Rectal smooth muscle tissue (tissue), 1 donor: ENCODE data around the gene ZFP1.

Experiments used
- H3K27ac ChIP-seq: one replicate; pipeline ENCODE4 v1.7.0; 2013; ENCODE audit warnings: low read depth, low read length, inconsistent platforms
- H3K27me3 ChIP-seq: one replicate; pipeline ENCODE4 v1.7.0; 2013; ENCODE audit warnings: low read length; ENCODE audit not compliant: control insufficient read depth, insufficient read depth
- H3K36me3 ChIP-seq: one replicate; pipeline ENCODE4 v1.7.0; 2013; ENCODE audit warnings: low read length; ENCODE audit not compliant: control insufficient read depth, insufficient read depth
- H3K4me1 ChIP-seq: one replicate; pipeline ENCODE4 v1.7.0; 2013; ENCODE audit warnings: low read length; ENCODE audit not compliant: control insufficient read depth, insufficient read depth
- H3K4me3 ChIP-seq: one replicate; pipeline ENCODE4 v1.7.0; 2013; ENCODE audit warnings: low read length
- H3K9ac ChIP-seq: one replicate; pipeline ENCODE4 v1.7.0; 2013; ENCODE audit warnings: low read length

Gene ZFP1

DNA sequence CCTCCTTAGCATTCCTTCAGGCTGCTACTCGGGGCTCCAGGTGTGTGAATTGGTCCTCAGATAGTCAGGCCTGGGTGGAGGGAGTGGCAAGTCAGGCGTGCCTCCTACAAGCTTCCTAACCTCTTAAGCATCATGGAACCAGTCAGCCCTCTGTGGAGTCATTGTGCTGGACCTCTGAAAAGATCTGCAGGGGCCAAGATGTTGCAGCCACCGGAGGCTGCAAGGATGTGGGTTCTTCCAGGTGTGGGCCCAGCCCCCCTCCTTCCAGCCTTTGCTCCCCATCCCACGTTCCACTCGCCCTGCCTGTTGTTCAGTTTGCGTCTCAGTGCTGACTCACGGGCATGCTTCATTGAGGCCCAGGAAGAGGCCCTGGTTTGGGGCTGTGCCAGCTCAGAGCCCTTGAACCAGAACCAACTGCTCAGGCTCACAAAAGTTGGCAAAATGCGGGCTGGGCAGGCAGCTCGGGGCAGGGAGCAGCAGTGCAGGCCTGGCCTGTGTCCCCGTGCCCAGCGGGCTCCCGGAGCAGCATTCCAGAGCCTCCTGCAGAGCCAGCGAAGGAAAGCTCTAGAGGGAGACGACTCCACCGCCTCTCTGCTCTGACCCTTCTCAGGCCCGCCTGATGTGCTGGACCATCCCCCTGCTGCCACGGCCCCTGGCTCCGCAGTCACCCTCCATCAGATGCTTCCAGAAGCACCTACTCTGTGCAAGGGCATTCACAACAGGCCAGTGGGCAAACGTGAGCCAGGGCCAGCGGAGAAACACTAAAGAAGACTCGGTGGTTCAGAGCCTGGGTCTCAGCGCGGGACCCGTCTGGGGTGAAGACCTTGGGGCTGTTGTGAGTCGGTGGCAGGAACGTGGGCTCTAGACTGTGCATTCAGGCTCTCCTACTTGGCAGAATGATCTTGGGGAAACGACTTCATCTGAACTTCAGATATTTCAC is 39.3 kb upstream of the ZFP1 start:
- Histone ChIP-seq H3K36me3 (no peaks in the 10 kb centered on the region), H3K4me1 (peaks cover 71% of the 10 kb centered on the region)

DNA sequence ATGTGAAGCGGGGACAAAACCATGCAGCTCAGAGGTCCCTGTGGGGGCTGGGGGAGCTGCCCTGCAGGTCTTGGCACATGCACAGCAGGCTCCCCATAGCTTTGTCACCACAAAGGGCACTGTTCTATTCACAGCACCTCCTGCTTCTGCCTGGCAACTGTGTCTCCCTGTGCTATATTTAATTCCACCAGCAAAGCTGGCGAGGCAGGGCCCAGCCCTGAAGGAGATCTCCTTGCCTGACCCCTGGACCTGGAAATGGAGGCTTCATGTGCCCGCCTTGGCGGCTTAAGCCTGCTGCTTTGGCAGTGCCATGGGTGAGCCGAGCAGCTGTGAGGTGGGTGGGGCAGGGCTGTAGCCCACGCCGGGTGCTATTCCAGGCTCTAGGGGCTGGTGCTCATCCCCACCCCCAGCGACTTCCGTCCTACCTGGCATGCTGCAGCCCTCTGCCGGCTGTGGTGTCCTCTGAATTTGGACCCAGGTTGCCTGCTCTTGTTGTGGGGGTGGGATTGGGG is 38.5 kb upstream of the ZFP1 start:
- Histone ChIP-seq H3K27ac (peak overlapping the region; percentile 90), H3K4me3 (peak overlapping the region; percentile 17), H3K36me3 (no peaks in the 10 kb centered on the region), H3K4me1 (peaks cover 64% of the 10 kb centered on the region), H3K27me3 (peaks cover 2% of the 10 kb centered on the region), H3K9ac (peak overlapping the region; percentile 19)

More for the DNA sequence above, 39.3 kb upstream of the ZFP1 start:
- H3K9ac ChIP-seq, result peak overlapping the region; percentile 32
- peak overlapping the region; percentile 90 for H3K27ac ChIP-seq
- H3K27me3 ChIP-seq, result peaks cover 2% of the 10 kb centered on the region
- peak overlapping the region; percentile 5 for H3K4me3 ChIP-seq

DNA sequence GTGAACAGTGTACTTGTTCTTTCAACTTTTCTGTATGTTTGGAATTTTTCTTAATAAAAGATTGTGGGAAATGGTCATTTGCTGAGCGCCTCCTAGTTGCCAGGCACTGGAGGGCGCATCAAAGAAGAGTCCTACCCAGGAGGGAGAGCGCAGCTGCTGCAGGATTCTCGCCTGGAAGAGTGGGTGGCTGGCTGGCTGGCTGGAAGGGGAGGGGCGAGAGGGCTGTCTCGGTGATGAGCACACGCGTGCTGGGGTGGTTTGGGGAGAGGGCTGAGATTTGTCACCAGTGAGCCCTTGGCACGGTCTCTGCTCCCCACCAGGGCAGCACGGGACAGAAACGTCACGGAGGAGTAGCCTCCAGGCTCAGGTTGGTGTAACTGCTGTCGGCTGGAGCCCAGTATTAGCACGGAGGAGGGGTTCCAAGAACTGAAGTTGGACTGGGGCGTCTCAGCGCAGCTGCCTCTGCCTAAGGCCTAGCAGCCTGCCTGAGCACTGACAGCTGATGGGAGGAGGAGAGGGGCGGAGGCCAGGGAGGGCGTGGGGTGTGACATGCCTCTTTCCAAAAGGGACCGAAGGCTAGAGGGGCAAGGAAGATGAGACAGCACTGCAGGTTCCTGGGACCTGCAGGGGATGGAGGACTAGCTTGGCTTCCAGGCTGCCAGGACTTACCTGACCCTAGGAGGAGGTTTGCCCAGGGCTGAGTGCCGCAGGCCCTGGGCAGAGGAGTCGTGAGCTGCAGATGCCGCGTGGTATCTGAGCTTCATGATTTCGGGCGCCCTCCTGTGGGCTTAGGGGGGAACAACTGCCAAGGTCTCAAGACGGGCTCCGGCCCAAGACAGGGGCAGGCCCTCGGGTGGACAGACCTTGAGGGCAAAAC is 37.4 kb upstream of the ZFP1 start:
- Histone ChIP-seq H3K36me3 (no peaks in the 10 kb centered on the region), H3K4me3 (peak overlapping the region; percentile 48), H3K27ac (peak overlapping the region; percentile 90), H3K4me1 (peaks cover 53% of the 10 kb centered on the region), H3K27me3 (peaks cover 2% of the 10 kb centered on the region), H3K9ac (no peak overlapping the region)

- Histone ChIP-seq H3K9ac (no peak overlapping the region), H3K27me3 (peaks cover 2% of the 10 kb centered on the region), H3K27ac (no peak overlapping the region), H3K4me3 (no peak overlapping the region), H3K4me1 (peaks cover 47% of the 10 kb centered on the region), H3K36me3 (no peaks in the 10 kb centered on the region)
Measured at GRCh38 chr16:75111514-75111940, 36.8 kb upstream of the ZFP1 start.

GRCh38 chr16:75111961-75112733 is 36.2 kb upstream of the ZFP1 start:
- Histone ChIP-seq H3K4me1 (peaks cover 40% of the 10 kb centered on the region), H3K27me3 (peaks cover 2% of the 10 kb centered on the region), H3K36me3 (no peaks in the 10 kb centered on the region), H3K9ac (no peak overlapping the region), H3K27ac (no peak overlapping the region), H3K4me3 (no peak overlapping the region)

- Histone ChIP-seq H3K9ac (no peak overlapping the region), H3K4me1 (peaks cover 34% of the 10 kb centered on the region), H3K4me3 (no peak overlapping the region), H3K27me3 (peaks cover 2% of the 10 kb centered on the region), H3K27ac (no peak overlapping the region), H3K36me3 (no peaks in the 10 kb centered on the region)
Measured at GRCh38 chr16:75112734-75113491, 35.4 kb upstream of the ZFP1 start.

GRCh38 chr16:75113541-75114121 is 34.7 kb upstream of the ZFP1 start:
- H3K9ac ChIP-seq, result no peak overlapping the region
- H3K4me3 ChIP-seq, result no peak overlapping the region
- H3K4me1 ChIP-seq, result peaks cover 29% of the 10 kb centered on the region
- no peak overlapping the region for H3K27ac ChIP-seq
- no peaks in the 10 kb centered on the region for H3K36me3 ChIP-seq
- H3K27me3 ChIP-seq, result peaks cover 2% of the 10 kb centered on the region

GRCh38 chr16:75114179-75114945 is 34.0 kb upstream of the ZFP1 start:
- Histone ChIP-seq H3K27ac (no peak overlapping the region), H3K27me3 (peaks cover 2% of the 10 kb centered on the region), H3K36me3 (no peaks in the 10 kb centered on the region), H3K9ac (no peak overlapping the region), H3K4me3 (no peak overlapping the region), H3K4me1 (peaks cover 22% of the 10 kb centered on the region)

DNA sequence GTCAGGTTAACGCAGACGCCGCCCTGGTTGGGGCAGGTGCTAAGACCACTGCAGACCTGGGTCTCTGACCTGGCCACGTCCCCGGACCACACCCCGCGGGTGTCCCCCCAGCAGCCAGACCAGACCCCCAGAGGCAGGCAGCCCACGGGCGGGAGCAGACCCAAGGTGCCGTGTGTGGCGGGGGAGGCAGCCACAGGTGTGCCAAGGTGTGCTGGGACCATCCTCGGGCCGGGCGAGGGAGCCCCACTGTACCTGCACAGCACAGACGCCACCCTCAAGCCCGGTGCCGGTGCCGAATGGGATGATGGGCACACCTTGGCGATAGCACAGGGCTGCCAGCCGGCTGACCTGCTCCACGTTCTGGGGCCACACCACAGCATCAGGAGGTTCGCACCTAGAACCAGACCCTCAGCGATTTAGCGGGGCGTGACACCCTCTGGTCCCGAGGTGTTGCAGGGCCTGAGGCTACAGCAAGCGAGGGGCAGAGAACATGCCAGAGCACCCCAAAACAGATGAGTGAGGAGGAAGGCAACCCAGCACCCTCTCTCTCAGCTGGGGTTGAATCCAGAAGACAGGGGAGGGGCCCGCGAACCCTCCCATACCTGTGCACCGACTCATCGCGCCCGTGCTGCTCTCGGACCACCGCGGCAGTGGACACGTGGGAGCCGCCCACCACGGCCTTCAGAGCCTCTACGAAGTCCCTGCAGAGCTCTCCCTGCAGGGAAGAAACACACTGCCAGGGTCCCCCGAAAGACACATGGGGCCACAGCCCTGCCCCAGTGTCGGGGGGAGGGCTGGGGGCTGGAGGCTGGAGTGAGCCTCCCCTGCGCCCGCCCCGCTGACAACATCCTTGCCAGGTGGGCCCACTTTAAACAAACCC is 33.1 kb upstream of the ZFP1 start:
- no peak overlapping the region for H3K27ac ChIP-seq
- H3K36me3 ChIP-seq, result no peaks in the 10 kb centered on the region
- H3K4me3 ChIP-seq, result no peak overlapping the region
- peaks cover 2% of the 10 kb centered on the region for H3K27me3 ChIP-seq
- H3K4me1 ChIP-seq, result peaks cover 14% of the 10 kb centered on the region
- H3K9ac ChIP-seq, result no peak overlapping the region
